HL-60/S4 treated with retinoic acid at 250 ng/mL for 4 days and 3 days (cell line): ENCODE measurements around the gene OXNAD1.

ENCODE experiments used
- in situ Hi-C: fragments of 300-500 bp; cut with MboI; formaldehyde crosslinking; loops from 2 replicates; pipeline ENCODE4 v1.7.0; 2022; ENCODE audit warnings: low sequenced_read_pairs

Gene OXNAD1

DNA sequence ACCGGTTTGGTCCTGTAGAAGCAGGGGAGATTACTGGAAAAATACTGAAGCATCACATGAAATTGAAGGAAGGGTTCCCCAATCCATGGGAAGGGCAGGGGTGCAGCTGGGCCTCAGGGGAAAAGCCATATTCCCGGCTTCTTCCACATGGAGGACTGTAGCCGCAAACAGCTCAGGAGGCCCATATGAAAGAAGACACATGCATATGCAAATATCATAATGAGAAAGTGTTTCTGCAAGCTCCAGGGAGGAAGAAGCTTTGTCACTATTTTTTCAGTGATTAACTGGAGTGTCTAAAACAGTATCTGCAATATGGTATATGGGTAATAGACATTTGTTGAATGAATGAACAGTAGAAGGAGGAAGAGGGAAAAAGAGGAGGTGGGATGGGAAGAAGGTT lies 19.4 kb upstream of the OXNAD1 start:
- in situ Hi-C loops, result no loop called here

- in situ Hi-C loops, result no loop called here
These were observed 17.5 kb upstream of the OXNAD1 start for GRCh38 chr3:16247282-16248061.

- in situ Hi-C loops, result no loop called here
These were observed 16.5 kb upstream of the OXNAD1 start for GRCh38 chr3:16248556-16248955.

DNA sequence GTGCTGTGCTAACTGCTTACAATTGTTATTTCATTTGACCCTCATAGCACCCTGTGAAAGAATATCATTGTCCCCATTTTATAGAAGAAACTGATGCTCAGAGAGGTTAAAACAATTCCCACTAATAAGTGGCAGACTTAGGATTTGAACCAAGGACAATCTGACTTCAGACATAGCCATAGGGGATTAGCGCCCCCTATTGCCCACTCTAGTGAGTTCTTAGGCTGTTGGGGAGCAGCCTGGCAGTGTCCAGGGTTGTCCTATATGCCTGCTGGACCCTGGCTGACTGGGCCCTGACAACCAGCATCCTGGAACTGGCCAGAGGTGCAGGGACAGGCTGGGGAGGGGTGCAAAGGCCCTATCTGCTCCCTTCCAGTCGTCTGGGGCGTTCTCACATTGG lies 15.7 kb upstream of the OXNAD1 start:
- in situ Hi-C loops, result no loop called here

GRCh38 chr3:16249886-16250285 lies 15.1 kb upstream of the OXNAD1 start:
- in situ Hi-C loops, result no loop called here

DNA sequence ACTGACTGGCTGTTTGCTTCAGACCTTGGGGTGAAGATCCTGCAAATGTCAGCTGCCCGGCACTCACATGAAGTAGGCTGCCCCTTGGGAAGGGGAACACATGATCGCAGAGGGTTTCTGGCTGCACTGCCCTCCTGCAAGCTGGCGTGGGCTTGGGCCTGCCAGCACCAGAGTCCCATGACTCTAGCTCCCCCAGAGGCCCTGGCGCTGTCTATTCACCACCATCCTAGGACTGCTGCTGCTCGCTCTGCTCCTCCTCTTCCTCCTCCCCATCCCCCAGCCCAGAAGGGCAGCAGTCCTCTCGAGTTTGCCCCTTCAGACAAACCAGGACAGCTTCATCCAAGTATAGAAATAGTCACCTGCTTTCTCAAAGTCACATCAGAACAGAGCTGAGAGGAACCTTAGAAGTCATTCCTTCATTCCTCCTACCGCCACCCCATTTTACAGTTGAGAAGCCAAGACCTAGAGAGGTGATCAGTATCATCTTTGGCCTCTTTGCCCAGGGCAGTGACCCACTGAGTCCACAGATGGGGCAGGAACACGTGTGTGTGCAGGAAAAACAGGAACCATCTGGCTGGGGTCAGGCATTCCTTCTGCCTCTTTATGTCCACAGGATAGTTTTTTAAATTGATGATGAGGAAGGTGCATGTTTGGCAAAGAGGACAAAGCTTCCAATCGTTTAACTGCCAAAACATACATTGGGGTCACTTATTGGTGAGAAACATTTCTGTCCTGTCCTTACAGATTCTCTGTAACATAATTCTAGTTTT lies 13.5 kb upstream of the OXNAD1 start:
- in situ Hi-C loops, result no loop called here

DNA sequence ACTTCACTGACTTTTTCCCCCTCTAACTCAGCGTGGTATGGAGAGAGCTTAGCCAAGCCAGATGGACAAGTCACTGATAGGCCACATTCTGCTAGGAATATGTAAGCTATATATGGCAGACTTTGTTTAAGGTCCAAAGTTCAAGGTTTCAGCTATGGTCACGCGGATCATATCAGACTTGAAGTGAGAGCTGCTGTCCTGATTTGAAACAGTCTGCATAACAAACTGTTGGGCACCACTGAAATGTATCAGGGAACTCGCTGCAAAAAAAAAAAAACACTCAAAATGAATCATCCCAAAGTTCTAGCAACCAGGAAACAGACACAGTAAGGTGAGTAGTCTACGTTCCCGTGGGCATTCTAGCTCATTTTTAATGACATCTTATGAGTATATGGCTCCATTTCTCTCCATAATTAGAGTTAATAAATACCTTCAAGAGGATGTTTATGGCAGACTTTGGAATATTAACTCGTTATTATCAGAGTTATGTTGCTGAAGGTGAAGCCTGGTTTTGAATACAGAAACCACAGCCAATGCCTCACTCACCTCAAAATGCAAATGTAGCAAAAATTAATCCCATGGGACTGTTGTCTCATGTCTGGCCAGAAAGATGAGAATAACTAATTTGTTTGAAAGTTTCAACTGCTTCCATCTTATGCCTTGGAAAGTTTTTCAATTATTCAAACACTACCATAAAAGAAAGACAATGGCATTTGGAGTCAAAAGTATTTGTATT lies 12.6 kb upstream of the OXNAD1 start:
- in situ Hi-C loops, result no loop called here

- in situ Hi-C loops, result no loop called here
These were observed 12.0 kb upstream of the OXNAD1 start for GRCh38 chr3:16252988-16253387.

DNA sequence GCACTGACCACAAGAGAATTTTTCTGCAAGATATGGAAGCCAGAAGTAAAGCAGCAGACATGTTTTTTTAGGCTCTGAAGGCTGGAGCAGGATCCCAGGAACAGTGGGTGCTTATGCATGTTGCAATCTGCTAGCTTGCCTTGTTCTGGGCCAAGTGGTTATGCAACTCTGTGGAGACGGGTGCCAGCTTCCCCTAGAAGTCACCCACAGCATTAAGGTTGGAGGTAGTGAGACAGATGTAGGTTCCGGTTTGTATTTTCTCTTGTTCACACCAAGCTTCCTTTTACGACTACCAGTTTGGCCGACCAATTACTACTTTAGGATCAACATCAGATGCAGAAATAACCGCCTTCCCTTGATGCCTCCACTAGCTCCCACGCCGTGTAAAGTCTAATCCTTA lies 11.4 kb upstream of the OXNAD1 start:
- in situ Hi-C loops, result no loop called here

- in situ Hi-C loops, result no loop called here
These were observed 10.1 kb upstream of the OXNAD1 start for GRCh38 chr3:16254916-16255315.

GRCh38 chr3:16255326-16255725 lies 9.7 kb upstream of the OXNAD1 start:
- in situ Hi-C loops, result no loop called here

- in situ Hi-C loops, result no loop called here
These were observed 9.3 kb upstream of the OXNAD1 start for GRCh38 chr3:16255726-16256125.

GRCh38 chr3:16257309-16257708 lies 7.7 kb upstream of the OXNAD1 start:
- in situ Hi-C loops, result no loop called here

DNA sequence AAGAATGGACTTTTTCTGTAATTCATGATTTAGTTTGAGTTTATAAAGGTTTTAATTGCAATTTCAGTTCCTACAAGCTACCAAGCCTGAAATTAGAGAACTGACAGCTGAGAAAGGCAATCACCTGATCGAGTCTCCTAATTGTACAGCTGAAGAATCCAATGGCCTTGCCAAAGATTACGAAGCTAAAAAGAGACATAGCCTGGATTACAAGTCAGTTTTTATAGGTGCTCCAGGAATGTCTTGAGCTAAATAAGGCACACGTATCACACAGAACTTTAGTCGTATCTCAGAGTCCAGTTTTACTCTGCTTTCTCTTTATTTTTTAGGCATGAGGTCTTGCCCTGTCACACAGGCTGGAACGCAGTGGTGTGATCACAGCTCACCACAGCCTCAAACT lies 6.8 kb upstream of the OXNAD1 start:
- in situ Hi-C loops, result no loop called here

- in situ Hi-C loops, result no loop called here
These were observed 6.1 kb upstream of the OXNAD1 start for GRCh38 chr3:16258866-16259265.

DNA sequence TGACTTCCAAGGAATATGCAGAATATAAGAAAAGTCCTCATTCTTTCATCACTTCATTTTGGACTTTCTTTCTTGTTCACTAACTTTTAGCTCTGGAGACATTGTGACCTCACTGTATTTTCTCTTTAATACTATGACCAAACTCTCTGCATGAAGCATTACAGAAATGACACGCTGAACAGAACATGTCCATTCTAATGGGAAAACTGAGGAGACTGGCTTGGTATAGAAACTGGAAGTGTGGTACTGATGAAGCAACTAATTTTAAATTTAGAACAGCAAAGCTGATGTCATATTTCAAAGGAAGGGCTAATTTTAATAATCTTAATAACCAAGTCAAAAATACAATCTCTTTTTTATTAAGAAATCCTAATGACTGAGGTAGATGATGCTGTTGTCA lies 5.0 kb upstream of the OXNAD1 start:
- in situ Hi-C loops, result no loop called here

GRCh38 chr3:16262174-16262573 lies 2.8 kb upstream of the OXNAD1 start:
- in situ Hi-C loops, result no loop called here

DNA sequence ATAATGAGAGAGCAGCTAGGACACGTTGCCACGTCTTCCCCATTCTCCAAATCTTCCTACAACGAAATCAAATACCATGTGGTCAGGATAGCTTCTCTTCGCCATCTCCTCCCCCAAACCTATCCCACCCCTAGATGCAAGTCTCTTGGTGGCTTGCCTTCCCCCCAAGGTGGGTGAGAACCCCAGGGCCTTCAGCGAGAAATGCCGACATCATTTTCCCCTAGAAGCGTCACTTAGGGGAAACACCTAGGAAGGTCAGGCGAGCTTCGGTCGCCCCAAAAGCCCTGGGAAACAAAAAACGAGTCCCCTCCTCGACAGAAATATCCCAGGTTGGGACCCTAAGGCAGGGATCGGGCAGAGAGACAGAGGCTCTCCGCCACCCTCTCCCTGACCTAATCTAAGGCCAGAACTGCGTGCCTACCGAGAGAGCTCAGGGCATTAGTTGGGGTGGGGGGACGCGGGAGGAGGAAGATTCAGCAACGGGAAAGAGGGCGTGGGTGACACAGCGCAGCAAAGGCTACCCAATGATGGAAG lies 771 bp upstream of the OXNAD1 start:
- in situ Hi-C loops, result no loop called here

DNA sequence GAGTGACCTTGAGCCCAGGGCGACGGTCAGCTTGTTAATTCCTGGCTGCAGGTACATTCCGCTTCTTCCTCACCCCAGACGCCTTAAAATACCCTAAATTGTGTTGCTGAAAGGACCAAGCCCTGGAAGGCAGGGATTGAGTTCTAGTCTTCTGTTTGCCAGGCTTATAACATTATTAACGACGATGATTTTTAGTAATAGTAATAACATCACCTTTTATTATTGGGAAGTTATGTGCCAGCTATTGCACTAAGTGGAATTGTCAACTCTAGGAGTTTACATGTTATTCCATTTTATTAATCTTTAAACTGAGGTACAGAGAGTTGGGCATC lies 409 bp downstream of the OXNAD1 start:
- in situ Hi-C loops, result no loop called here

DNA sequence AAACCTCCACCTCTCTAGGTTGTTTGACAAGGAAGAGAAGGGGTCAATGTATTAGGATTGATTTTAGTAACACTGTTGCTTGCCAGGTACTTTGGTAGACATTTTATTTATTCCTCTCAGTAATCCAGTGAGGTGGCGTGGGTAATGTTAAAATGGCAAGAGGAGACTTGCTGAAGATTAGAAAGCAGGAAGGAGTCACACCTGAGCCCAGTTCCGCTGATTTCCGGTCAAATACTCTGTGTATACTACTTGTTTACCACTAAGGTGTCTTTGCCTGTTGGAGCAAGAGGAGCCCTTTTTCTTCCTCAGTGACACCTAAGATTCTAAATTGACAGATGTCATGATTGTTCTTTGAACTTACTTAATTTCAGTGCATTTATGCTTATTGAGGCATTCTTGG lies 1.7 kb downstream of the OXNAD1 start:
- in situ Hi-C loops, result no loop called here

DNA sequence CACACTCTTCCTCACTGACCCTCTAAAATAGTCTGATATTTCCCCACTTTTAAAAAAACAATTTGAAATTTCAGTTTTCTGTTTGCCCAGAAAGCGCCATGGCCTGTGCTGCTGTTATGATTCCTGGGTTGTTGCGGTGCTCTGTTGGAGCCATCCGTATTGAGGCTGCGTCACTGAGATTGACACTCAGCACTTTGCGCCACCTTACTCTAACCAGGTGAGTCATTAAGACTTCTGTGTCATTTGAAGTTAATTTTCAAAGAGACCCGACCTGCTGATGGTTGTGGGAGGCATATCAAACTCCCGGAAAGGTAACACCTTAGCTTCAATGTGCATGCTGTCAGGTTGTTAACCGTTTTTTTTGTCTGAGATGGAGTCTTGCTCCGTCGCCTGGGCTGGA lies 5.8 kb downstream of the OXNAD1 start:
- in situ Hi-C loops, result no loop called here

DNA sequence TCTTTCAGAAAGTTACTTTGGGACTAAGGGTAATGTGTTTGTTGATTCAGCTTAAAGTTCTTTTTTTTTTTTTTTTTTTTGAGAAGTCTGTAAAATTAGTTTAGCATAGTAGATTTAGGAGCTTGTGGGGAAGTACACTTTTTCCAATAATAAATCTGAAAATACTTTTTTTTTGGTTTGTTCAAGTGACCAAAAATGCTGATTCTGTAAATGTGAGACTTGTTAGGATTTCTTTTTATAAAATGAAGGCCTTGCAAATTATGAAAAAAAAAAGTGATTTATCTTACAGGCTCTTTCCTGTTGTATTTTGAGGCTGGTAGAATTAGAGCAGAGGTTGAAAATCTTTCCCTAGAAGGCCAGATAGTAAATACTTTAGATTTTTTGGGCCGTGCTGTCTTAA lies 7.6 kb downstream of the OXNAD1 start:
- in situ Hi-C loops, result no loop called here
